Dermis blood vessel endothelial cell (primary cell): Measurements from ENCODE around the gene PELO. TPM values are rescaled to one million over a fixed set of nuclear protein-coding genes. Genes with fewer than 3 reads are reported as not detected.
"Not testable (repeated sequence)": the region's sequence is repeated elsewhere in the genome, so short reads cannot be mapped to it uniquely, and the experiment has no call there.

Source experiments
- DNase-seq: peaks from one replicate; pipeline ENCODE4 v3.0.0; 2010
- total RNA-seq: library from RNA; depleted of rRNA; stranded (reverse); fragments of >200 nt; gene quantifications from 2 replicates; pipeline ENCODE4 v1.2.3, GENCODE V29; 2014

Gene PELO, protein sequence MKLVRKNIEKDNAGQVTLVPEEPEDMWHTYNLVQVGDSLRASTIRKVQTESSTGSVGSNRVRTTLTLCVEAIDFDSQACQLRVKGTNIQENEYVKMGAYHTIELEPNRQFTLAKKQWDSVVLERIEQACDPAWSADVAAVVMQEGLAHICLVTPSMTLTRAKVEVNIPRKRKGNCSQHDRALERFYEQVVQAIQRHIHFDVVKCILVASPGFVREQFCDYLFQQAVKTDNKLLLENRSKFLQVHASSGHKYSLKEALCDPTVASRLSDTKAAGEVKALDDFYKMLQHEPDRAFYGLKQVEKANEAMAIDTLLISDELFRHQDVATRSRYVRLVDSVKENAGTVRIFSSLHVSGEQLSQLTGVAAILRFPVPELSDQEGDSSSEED
- total RNA-seq = 22.8 and 24.0 TPM in 2 replicates

DNA sequence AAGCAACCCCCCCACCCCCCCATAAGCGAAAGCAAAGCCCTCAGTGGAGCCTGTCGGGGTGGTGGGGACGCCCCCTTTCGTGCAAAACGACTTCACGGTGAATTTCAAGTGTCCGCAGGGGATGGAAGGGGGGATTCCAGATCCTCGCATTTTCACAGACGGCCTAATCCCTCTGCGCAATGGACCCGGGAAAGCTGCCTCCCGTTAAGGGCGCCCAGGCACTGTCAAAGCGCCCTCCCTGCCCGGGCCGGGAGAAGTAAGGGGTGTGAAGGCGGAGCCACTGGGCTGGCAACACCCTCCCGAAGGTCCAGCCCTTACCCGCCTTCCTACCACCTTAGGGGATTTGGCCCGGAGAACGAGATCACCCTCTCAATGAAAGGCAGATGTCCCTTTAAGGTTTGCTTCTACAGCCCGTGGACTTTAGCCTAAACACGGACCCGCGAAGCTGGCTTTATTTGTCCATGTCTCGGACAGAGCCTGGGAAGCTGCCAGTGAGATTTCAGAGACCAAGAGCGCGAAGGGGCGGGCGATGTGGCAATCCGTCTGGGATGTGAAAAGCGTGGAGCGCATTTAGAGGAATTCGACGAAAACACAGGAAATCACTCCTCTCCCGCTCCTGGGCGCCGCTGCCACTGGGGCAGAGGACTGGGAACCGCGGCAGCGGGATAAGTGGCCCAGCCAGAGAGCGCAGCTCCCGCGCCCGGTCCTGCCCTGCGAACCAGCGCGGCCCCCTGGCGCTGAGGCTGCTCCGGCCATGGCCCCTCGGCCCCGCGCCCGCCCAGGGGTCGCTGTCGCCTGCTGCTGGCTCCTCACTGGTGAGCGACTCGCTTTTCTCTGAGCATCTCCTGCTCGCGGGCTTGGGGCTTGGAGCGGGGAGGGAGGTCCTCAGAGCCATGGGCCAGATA lies at the start of gene PELO, which contains the start of gene ITGA1:
TSS of gene PELO (plus strand) at position 317 of the 905 bp plus-strand sequence. CDS start 12,479 bp downstream, outside the sequence.
TSS of gene ITGA1 (plus strand) at position 317 of the 905 bp plus-strand sequence. CDS start at position 755, 438 bp downstream.
- DNase-seq = peak; percentile 65

- peak; percentile 41 for DNase-seq
Observed at GRCh38 chr5:52738095-52738506, 49.6 kb upstream of the PELO start.

DNA sequence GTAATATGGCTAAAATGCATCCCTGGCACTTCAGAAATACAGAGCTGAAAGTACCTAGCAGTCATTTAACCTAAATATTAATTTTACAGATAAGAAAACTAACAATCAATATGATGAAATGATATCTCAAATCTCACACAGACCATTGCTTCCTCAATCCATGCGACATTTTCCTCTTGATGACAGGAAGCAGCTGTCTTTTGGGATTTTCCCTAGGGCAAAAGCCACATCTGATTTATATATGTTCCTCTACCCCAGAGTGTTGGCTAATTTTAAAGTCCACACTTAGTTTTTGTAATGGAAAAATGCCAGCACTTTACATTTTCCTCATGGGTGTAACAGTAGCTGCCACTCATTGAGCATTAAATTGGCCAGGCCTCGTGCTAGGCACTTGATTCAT lies 47.7 kb upstream of the PELO start:
- peak; percentile 5 for DNase-seq

GRCh38 chr5:52743012-52743411 lies 44.7 kb upstream of the PELO start:
- DNase-seq = peak; percentile 68

DNA sequence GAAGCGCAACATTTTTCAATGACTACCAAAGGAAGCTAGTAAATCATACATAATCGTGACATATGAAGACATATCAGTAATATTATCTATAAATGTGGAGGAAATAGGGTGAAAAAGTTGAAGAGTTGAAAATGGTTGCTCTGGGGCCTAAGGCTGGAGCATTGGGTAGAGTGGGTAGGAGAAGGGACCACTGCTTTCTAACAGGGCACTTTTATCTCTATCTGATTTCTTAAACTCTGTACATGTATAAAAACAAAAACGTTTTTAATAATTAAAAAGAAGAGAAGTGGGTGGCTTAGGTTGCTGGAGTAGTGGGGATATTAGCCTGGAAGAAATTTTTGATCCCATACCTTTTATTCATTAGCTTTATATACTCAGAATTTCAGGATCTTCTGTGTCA lies 44.2 kb upstream of the PELO start:
- no peak for DNase-seq

- peak; percentile 64 for DNase-seq
Observed at GRCh38 chr5:52743970-52744369, 43.7 kb upstream of the PELO start.

DNA sequence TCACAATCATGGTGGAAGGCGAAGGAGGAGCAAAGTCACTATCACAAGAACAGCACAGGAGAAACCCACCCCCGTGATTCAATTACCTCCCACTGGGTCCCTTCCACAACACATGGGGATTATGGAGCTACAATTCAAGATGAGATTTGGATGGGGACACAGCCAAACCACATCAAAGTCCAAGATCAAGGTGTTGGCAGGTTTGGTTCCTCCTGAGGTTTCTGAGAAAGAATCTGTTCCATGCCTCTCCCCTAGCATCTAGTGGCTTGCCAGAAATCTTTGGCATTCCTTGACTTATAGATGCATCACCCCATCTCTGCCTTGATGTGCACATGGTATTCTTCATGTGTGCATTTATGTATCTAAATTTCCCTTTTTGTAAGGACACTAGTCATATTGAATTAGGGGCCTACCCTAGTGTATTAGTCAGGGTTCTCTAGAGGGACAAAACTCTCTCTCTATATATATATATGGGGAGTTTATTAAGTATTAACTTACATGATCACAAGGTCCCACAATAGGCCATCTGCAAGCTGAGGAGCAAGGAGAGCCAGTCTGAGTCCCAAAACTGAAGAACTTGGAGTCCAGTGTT lies 42.8 kb upstream of the PELO start:
- DNase-seq = not testable (repeated sequence)

- no peak for DNase-seq
Observed at GRCh38 chr5:52746539-52746938, 41.2 kb upstream of the PELO start.

- no peak for DNase-seq
Observed at GRCh38 chr5:52748590-52748989, 39.1 kb upstream of the PELO start.

- no peak for DNase-seq
Observed at GRCh38 chr5:52749666-52750065, 38.0 kb upstream of the PELO start.

- no peak for DNase-seq
Observed at GRCh38 chr5:52751137-52751536, 36.6 kb upstream of the PELO start.

- no peak for DNase-seq
Observed at GRCh38 chr5:52754051-52754450, 33.7 kb upstream of the PELO start.

DNA sequence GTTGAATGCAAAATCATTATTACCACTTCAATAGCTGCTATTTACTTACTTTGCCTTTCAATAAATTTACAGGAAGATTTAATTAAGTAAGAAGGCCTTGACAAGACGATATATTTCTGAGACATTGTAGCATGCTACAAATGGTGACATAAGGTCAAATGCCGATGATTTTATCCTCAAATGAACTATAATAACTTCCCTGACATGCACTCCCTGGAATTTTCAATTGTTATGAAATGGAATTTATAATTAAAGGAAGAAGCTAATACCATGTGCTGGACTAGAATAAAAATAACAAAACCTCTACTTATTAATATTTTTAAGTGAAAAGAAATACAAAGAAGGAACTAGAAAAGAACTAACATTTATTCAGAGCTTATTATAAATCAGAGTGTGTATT lies 30.2 kb upstream of the PELO start:
- DNase-seq = peak; percentile 57

DNA sequence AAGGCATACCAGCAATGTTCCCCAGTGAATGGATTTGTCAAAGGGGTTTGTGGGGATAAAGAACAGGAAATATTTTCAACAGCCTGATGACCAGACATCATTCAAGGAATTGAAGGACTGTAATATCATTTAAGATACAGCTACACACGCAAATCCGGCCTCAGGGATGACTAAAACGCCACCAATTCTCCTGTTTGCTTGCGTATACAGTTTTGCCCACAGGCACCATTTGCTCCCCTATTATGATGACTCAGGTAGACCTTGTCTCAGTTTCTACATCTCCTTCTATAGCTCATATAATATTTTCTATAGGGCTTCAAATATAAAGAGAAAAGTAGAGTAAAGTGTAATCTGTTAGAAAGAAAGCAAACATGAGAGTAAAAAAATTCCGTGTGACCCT lies 29.7 kb upstream of the PELO start:
- DNase-seq = peak; percentile 59

GRCh38 chr5:52759331-52759730 lies 28.4 kb upstream of the PELO start:
- no peak for DNase-seq

DNA sequence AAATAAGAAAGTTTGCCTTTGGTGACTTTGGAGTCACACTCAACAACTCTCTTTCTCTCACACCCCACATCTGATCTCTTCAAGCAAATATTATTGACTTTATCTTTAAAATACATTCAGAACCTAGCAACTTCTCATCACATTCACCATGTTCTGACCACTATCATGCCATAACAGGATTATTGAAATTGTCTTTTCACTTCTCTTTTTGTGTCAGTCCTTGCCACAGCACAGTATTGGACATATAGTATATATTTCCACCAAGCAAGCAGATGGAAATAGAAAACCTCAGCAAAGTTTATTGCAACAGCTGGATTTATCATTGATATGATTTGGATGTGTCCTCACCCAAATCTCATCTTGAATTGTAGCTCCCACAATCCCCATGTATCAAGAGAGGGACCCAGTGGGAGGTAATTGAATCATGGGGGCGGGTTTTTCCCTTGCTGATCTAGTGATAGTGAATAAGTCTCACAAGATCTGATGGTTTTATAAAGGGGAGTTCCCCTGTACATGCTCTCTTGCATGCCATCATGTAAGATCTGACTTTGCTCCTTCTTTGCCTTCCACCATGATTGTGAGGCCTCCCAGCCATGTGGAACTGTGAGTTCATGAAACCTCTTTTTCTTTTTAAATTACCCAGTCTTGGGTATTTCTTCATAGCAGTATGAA lies 26.9 kb upstream of the PELO start:
- DNase-seq = no peak

- no peak for DNase-seq
Observed at GRCh38 chr5:52767217-52767743, 20.4 kb upstream of the PELO start.

GRCh38 chr5:52767766-52768480 lies 19.8 kb upstream of the PELO start:
- DNase-seq = no peak

DNA sequence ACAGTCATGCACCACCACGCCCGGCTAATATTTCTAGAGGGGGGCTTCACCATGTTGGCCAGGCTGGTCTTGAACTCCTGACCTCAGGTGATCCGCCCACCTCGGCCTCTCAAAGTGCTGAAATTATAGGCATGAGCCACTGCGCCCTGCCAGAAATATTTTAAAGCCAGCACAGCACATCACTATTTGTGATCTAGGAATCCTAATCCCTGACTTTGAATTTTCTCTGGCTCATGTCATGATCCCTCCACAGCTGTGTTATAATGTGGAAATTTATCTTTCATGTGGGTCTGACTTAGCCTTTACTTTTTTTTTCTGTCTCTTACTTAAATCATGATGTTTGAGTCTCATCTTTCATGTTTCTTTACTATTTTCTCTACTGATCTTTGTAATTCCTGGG lies 18.7 kb upstream of the PELO start:
- DNase-seq = no peak

DNA sequence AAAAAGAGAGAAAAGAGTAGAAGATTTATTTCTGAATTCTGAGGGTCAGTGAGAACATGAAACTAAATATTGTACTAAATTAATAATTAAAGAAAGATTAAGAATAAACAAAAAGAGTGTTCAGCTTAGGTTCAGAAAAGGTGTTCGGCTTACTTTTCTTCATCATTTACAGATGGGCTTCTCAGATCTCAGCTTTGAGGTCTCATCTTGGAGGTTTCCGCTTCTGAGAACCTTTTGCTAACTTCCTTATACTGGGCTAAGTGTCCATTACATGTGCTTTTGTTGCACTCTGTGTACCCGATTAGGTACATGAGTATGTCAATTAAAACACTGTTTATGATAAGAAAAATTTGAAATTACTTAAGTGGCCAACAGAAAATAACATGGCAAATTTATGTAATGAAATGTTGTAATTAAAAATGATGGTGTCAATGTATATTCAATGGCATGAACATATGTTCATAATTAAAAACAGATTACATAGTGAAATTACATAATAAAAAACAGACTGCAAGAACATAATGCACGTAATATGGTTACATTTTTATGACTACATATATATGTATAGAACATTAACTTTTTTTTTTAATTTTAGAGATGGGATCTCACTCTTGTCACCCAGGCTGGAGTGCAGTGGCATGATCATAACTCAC lies 17.3 kb upstream of the PELO start:
- DNase-seq = no peak
